Breast epithelium (tissue), 4 donors: Measurements from ENCODE around the gene IL1RAP. TPM values are rescaled to one million over a fixed set of nuclear protein-coding genes. Genes with fewer than 3 reads are reported as not detected.

Source experiments
- DNase-seq, 2 donors: peaks; one replicate each; pipeline ENCODE4 v3.0.0-alpha.2; 2019; ENCODE audit warnings: low spot score in 2 of 2
- H3K27ac ChIP-seq, 2 donors: fragments of 200-600 bp; sonication (generic) in 1 of 2; one replicate each; pipeline ENCODE4 v1.5.1; 2016 to 2019; ENCODE audit warnings: mild to moderate bottlenecking in 1 of 2
- H3K27me3 ChIP-seq, 2 donors: fragments of 200-600 bp; sonication (generic) in 1 of 2; one replicate each; pipeline versions ENCODE4 v1.5.1 to v1.6.0; 2017 to 2019; ENCODE audit warnings: control low read depth in 1 of 2, mild to moderate bottlenecking in 1 of 2
- H3K36me3 ChIP-seq: fragments of 200-600 bp; one replicate; pipeline ENCODE4 v1.5.1; 2019
- H3K4me1 ChIP-seq, 2 donors: fragments of 200-600 bp; sonication (generic); one replicate each; pipeline ENCODE4 v1.5.1; 2016 to 2019; ENCODE audit warnings: control low read depth in 1 of 2
- H3K4me3 ChIP-seq, 3 donors: fragments of 200-600 bp; sonication (generic); 1 replicate in 2 of 3; 2 replicates in 1 of 3; pipeline ENCODE4 v1.5.1; 2016 to 2019; ENCODE audit warnings: mild to moderate bottlenecking in 3 of 3, moderate library complexity in 2 of 3
- H3K9me3 ChIP-seq, 2 donors: fragments of 200-600 bp; sonication (generic) in 1 of 2; one replicate each; pipeline ENCODE4 v1.5.1; 2016 to 2019; ENCODE audit warnings: control low read depth in 1 of 2
- CTCF ChIP-seq, 3 donors: fragments of 450-650 bp; IDR thresholded peaks; one replicate each; pipeline ENCODE4 v1.5.1; 2016 to 2017; ENCODE audit warnings: antibody characterized with exemption in 3 of 3, mild to moderate bottlenecking in 3 of 3, moderate library complexity in 3 of 3
- POLR2A ChIP-seq: fragments of 450-650 bp; IDR thresholded peaks from one replicate; pipeline ENCODE4 v1.6.1; 2016; ENCODE audit warnings: antibody characterized with exemption, mild to moderate bottlenecking, moderate library complexity
- POLR2AphosphoS5 ChIP-seq, 3 donors: sonication (generic); formaldehyde crosslinking; IDR thresholded peaks; one replicate each; pipeline ENCODE4 v1.6.1; 2017; ENCODE audit warnings: antibody characterized with exemption in 3 of 3
- intact Hi-C: fragments of 100-400 bp; cut with DNase I; formaldehyde crosslinking; loops from one replicate; pipeline ENCODE4 v1.15.1; 2023; ENCODE audit warnings: low total_unique reads
- total RNA-seq, 3 donors: library from RNA; depleted of rRNA; stranded (reverse); fragments of >200 nt; gene quantifications; one replicate each; pipeline ENCODE4 v1.1.0, GENCODE V29; 2016

Gene IL1RAP
- total RNA-seq, 3 donors from 2014 or later, result 11.8 to 15.4 (median 13.1) TPM

GRCh38 chr3:190597291-190597690 lies 83.4 kb downstream of the IL1RAP start:
- Histone ChIP-seq H3K9me3 (no peaks in the 10 kb centered on the region), H3K4me3 (no peak overlapping the region), H3K27me3 (no peaks in the 10 kb centered on the region), H3K4me1 (no peaks in the 10 kb centered on the region), H3K27ac (no peak overlapping the region), H3K36me3 (no peaks in the 10 kb centered on the region)
- TF ChIP-seq POLR2A, result no peak
- TF ChIP-seq CTCF (IDR thresholded peaks at IDR 0.05), result no peak
- TF ChIP-seq POLR2AphosphoS5 (IDR thresholded peaks at IDR 0.05), result no peak
- intact Hi-C loops, result no loop called here
- no peak for DNase-seq

GRCh38 chr3:190601622-190602021 lies 87.7 kb downstream of the IL1RAP start:
- no peak for TF ChIP-seq POLR2AphosphoS5 (IDR thresholded peaks at IDR 0.05)
- no peak for TF ChIP-seq POLR2A
- TF ChIP-seq CTCF (IDR thresholded peaks at IDR 0.05), result no peak
- no peak for DNase-seq
- Histone ChIP-seq H3K27me3 (no peaks in the 10 kb centered on the region), H3K27ac (no peak overlapping the region), H3K9me3 (no peaks in the 10 kb centered on the region), H3K4me1 (no peaks in the 10 kb centered on the region), H3K36me3 (no peaks in the 10 kb centered on the region), H3K4me3 (no peak overlapping the region)
- intact Hi-C loops, result no loop called here

GRCh38 chr3:190605385-190605784 lies 91.5 kb downstream of the IL1RAP start:
- Histone ChIP-seq H3K27ac (no peak overlapping the region), H3K4me1 (no peaks in the 10 kb centered on the region), H3K9me3 (no peaks in the 10 kb centered on the region), H3K27me3 (no peaks in the 10 kb centered on the region), H3K36me3 (no peaks in the 10 kb centered on the region), H3K4me3 (no peak overlapping the region)
- intact Hi-C loops, result no loop called here
- no peak for TF ChIP-seq POLR2A
- no peak for TF ChIP-seq POLR2AphosphoS5 (IDR thresholded peaks at IDR 0.05)
- TF ChIP-seq CTCF (IDR thresholded peaks at IDR 0.05), result no peak
- no peak for DNase-seq

GRCh38 chr3:190606596-190606995 lies 92.7 kb downstream of the IL1RAP start:
- intact Hi-C loops, result no loop called here
- TF ChIP-seq CTCF (IDR thresholded peaks at IDR 0.05) (no peak), POLR2A (no peak), POLR2AphosphoS5 (IDR thresholded peaks at IDR 0.05) (no peak)
- no peak overlapping the region for H3K4me3 ChIP-seq
- no peak overlapping the region for H3K27ac ChIP-seq
- DNase-seq, result no peak
- no peaks in the 10 kb centered on the region for H3K36me3 ChIP-seq
- no peaks in the 10 kb centered on the region for H3K9me3 ChIP-seq
- H3K27me3 ChIP-seq, result no peaks in the 10 kb centered on the region
- no peaks in the 10 kb centered on the region for H3K4me1 ChIP-seq

GRCh38 chr3:190607021-190607420 lies 93.1 kb downstream of the IL1RAP start:
- Histone ChIP-seq H3K4me1 (no peaks in the 10 kb centered on the region), H3K9me3 (no peaks in the 10 kb centered on the region), H3K4me3 (no peak overlapping the region), H3K36me3 (no peaks in the 10 kb centered on the region), H3K27ac (no peak overlapping the region), H3K27me3 (no peaks in the 10 kb centered on the region)
- DNase-seq, result no peak
- TF ChIP-seq CTCF (IDR thresholded peaks at IDR 0.05) (no peak), POLR2AphosphoS5 (IDR thresholded peaks at IDR 0.05) (no peak), POLR2A (no peak)
- intact Hi-C loops, result no loop called here
